HL-60/S4 treated with phorbol 12-myristate 13-acetate at 8.2 ng/mL for 4 days and 3 days (cell line): ENCODE results near the gene CPT1C.

Experiments
- in situ Hi-C: fragments of 300-500 bp; cut with MboI; formaldehyde crosslinking; loops from 2 replicates; pipeline ENCODE4 v1.15.0; 2022; ENCODE audit warnings: low sequenced_read_pairs

CPT1C gene

DNA sequence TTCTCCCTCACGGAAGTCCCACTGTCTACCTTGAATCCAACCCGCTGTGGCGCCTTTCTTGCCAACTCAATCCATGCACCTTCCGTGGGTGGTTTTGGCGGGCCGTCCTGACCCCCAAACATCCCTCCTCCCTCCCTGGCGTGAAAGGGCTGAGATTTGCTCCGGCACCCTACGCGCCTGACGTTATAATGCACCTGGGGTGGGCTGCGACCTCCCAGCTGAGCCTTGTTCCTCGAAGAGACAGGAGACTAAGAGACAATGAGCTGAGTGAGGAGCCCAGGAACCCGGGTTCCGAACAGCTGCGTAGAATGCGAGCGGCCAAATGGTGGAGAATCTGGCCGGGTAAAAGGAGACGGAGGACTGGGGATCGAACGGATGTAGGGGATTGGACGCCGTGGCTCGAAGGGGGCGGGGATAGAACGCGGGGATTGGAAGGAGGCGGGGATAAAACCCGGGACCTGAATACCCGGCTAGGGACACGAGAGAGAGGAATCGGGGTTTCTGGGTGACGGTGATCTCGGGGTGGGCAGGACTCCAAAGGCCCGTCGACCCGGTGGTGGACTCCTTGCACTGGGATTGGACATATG, at the start of gene CPT1C:
Gene CPT1C (plus strand): TSS at position 461 of the 587 bp plus-strand sequence. CDS start 1,137 bp downstream, outside the sequence.
- in situ Hi-C loops = no loop called here

DNA sequence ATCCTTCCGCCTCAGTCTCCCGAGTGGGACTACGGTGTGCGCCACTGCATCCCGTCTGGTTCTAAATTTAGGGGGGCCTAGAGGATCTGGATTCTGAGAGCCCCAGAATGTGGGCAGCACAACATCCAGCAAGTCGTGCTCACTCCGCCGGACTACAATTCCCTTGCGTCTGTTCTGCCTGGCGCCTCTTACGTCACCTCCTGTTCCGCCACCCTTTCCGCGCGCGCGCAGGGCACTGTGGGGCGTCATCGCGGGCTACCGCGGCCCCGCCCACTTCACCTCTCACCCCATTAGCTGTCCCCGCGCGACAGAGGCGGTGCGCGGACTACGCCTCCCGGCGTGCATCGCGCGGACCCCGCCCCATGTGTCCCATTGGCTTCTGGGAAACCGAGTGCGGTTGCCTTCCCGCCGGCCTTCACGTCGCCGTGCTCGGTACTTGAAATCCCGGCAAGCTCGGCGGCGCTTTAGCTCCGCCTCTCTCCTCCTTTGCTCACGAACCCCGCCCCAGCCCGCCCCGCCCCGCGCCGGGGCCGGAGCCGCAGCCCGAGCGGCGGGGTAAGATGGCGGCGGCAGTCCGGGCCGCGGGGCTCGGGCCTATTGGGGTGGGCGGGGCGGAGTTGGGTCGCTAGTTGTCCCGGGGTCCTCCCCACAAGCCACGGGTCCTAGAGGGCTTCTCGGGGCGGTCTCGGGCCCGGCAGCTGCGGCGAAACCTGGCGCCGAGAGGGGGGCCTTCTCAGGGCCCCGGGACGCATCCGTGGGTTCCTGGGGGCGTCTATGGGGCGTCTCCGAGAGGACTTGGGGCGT, 49.0 kb upstream of the CPT1C start, which contains the start of gene SCAF1:
Gene SCAF1 (plus strand): TSS at position 522 of the 804 bp plus-strand sequence. CDS start 2,818 bp downstream, outside the sequence.
- in situ Hi-C loops = no loop called here

DNA sequence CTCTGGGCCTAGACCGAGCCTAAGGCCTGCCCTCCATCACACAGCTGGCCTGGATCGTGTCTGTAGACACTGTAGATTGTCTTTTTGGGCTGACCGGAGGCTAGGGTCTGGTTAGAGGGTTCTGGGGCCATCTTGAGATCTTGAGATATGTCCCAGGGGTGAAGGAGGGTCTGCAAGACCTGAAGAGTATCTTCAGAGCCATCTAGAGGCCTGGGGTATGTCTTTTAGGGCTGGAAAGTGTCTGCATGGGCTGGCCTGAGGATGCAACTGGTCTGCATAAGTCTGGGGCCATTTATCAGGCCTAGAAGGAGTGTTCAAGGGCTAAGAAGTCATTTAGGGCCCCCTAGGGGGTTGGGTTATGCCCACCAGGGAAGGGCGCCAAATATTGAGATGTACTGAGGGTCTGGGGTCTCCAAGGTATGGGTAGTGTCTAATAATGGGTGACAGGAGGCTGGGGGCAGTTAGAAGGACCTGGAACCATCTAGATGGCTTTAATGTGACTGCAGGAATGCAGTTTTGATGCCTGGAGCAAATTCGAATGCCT, 48.4 kb upstream of the CPT1C start:
- in situ Hi-C loops = no loop called here

DNA sequence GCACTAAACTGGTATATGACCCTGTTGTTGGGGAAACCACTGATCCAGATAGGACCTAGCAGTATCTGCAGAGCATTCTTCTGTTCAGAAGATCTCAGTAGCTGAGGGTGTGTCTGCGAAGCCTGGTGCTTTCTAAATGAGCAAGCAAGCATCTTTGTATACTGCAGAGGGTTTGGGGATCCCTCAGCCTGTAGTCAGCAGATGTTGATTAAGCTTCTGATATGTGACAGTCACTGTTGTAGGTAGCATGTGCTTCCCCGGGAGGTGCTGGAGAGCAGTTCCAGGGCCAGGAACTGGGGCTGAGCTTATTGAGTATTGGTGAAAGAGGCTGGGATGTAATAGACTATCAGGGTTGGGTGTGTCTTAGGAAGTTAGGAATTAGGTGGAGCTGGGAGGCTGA, 47.5 kb upstream of the CPT1C start:
- in situ Hi-C loops = no loop called here

DNA sequence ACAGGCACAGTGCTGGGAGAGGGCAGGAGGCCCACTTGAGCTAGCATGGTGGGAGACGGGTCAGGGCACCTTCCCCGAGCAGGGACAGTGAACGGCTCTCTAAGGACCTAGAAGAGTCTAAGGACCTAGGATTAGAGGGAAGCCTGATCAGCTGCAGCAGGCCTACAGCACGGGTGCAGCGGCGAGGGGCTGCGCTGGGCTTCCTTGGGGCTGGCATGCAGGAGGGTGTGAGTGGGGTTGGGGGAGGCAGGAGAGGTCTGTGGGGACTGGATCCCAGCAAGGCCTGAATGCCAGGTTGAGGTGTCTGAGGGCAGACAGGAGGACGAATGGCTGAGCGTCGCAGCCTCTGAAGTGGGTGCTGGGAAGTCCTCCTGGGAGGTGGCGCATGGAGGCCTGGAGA, 45.3 kb upstream of the CPT1C start:
- in situ Hi-C loops = no loop called here

DNA sequence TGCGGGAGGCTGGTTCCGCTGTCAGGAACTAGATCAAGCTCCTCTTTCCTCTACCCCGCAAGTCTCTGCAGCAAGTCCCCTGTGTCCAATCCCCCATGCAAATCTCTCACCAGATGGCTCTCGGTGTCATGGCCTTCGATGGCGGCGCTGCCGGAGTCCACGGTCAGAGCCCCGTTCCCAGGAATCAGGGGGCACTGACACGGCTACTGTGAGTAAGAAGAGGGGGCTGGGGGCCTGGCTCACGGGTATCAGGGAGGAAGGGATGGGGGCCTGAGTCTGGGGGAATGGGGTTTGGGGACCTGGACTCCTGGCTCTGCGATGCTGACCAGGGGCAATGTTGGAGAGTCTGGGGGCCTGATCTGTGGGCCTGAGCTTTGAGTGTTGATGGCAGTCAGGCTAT, 44.9 kb upstream of the CPT1C start:
- in situ Hi-C loops = no loop called here

DNA sequence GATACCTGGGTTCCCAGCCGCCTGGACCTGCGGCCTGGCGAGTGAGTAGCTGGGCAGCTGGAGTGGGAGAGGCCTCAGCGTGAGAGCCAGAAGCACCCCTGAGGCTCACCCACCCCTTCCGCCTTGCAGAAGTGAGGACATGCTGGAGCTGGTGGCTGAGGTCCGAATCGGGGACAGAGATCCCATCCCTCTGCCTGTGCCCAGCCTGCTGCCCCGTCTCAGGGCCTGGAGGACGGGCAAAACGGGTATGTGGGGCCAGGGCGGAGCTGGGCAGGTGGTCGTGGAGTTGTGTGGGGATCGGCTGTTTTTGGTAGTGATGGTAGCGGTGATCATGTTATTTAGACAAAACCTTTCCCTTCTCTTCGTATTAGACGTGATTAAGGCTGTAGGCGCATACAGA, 44.3 kb upstream of the CPT1C start:
- in situ Hi-C loops = no loop called here

DNA sequence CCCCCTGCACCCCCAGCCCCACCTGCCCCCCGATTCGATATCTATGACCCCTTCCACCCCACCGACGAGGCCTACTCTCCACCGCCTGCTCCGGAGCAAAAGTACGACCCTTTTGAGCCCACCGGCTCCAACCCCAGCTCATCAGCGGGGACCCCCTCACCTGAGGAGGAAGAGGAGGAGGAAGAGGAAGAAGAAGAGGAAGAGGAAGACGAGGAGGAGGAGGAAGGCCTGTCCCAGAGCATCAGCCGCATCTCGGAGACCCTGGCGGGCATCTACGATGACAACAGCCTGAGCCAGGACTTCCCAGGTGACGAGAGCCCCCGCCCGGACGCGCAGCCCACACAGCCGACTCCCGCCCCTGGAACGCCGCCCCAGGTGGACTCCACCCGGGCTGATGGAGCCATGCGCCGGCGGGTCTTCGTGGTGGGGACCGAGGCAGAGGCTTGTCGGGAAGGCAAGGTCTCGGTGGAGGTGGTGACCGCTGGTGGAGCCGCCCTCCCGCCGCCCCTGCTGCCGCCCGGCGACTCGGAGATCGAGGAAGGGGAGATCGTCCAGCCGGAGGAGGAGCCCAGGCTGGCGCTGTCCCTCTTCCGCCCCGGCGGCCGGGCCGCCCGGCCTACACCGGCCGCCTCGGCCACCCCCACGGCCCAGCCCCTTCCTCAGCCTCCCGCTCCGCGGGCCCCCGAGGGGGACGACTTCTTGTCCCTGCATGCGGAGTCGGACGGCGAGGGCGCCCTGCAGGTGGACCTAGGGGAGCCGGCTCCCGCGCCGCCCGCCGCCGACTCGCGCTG, 39.7 kb upstream of the CPT1C start:
- in situ Hi-C loops = no loop called here

DNA sequence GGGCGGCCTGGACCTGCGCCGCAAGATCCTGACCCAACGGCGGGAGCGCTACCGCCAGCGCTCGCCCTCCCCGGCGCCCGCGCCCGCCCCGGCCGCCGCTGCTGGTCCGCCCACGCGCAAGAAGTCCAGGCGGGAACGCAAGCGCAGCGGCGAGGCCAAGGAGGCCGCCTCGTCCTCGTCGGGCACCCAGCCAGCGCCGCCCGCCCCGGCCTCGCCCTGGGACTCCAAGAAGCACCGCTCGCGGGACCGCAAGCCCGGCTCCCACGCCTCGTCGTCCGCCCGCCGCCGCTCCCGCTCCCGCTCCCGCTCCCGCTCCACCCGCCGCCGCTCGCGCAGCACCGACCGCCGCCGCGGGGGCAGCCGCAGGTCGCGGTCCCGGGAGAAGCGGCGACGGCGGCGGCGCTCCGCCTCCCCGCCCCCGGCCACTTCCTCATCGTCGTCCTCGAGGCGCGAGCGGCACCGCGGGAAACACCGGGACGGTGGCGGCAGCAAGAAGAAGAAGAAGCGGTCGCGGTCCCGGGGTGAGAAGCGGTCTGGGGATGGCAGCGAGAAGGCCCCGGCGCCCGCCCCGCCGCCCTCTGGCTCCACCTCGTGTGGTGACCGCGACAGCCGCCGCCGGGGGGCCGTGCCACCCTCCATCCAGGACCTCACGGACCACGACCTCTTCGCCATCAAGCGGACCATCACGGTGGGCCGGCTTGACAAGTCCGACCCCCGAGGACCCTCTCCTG, 38.9 kb upstream of the CPT1C start:
- in situ Hi-C loops = no loop called here

DNA sequence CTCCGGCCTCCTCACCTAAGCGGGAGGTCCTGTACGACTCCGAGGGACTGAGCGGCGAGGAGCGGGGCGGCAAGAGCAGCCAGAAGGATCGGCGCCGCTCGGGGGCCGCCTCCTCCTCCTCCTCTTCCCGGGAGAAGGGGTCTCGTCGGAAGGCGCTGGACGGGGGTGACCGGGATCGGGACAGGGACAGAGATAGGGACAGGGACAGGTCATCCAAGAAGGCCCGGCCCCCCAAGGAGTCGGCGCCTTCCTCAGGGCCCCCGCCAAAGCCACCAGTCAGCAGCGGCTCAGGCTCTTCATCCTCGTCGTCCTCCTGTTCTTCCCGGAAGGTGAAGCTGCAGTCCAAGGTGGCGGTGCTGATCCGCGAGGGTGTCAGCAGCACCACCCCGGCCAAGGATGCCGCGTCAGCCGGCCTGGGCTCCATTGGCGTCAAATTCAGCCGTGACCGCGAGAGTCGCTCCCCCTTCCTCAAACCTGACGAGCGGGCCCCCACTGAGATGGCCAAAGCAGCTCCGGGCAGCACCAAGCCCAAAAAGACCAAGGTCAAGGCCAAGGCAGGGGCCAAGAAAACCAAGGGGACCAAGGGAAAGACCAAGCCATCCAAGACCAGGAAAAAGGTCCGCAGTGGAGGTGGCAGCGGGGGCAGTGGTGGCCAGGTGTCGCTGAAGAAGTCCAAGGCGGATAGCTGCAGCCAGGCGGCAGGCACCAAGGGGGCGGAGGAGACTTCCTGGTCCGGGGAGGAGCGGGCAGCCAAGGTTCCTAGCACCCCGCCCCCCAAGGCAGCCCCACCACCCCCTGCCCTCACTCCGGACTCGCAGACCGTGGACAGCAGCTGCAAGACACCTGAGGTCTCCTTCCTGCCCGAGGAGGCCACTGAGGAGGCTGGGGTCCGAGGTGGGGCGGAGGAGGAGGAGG, 38.1 kb upstream of the CPT1C start:
- in situ Hi-C loops = no loop called here

DNA sequence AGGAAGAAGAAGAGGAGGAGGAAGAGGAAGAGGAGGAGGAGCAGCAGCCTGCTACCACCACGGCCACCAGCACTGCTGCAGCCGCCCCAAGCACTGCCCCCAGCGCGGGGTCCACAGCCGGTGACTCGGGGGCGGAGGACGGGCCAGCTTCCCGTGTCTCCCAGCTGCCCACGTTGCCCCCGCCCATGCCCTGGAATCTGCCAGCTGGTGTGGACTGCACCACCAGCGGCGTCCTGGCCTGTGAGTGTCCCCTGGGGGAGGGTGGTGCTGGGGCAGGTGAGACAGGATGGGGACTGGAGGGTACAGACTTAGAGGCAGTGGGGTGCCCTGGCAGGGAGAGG, 37.5 kb upstream of the CPT1C start:
- in situ Hi-C loops = no loop called here

DNA sequence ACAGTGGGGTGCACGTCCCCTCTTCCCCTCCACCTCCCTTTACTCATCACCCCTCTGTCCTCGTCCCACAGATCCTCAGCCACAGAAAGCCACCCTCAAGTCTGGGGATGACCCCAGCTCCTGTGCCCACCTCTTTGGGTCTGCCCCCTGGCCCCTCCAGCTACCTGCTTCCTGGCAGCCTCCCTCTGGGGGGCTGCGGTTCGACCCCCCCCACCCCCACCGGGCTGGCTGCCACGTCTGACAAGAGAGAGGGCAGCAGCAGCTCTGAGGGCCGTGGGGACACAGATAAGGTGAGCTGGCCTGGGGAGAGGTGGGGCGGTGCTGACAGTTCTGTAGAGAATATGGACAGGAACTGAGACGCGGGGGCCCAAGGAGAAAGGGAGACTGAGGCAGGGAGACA, 36.3 kb upstream of the CPT1C start:
- in situ Hi-C loops = no loop called here

DNA sequence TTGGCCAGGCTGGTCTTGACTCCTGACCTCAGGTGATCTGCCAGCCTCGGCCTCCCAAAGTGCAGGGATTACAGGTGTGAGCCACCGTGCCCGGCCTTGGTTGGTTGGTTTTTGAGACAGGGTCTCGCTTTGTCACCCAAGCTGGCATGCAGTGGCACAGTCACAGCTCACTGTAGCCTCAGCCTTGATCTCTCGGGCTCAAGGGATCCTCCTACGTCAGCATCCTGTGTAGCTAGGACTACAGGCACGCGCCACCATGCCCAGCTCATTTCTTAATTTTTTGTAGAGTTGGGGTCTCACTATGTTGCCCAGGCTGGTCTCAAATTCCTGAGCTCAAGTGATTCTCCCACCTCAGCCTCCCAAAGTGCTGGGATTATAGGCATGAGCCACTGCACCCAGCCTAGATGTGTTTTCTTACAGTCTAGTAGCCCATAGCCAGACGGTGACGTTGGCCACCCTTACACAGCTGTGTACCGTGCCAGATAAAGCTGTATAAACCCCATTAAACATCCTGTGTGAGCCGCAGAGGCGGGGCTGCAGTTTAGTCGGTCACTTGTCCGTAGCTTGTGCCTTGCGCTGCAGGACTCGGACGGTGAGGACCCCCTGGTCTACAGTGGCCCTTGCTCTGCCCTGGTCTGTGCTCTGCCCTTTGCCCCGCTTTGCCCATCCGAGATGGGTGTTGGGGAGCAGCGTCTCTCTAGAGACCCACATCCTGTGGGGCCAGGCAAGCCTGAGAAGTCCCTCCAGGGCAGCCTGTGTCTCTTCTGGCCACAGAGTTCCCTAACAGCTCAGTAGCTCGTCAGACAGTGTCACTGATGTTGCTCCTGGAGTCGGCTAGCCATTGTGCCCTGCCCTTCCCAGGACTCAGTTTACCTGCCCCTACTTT, 35.1 kb upstream of the CPT1C start:
- in situ Hi-C loops = no loop called here

DNA sequence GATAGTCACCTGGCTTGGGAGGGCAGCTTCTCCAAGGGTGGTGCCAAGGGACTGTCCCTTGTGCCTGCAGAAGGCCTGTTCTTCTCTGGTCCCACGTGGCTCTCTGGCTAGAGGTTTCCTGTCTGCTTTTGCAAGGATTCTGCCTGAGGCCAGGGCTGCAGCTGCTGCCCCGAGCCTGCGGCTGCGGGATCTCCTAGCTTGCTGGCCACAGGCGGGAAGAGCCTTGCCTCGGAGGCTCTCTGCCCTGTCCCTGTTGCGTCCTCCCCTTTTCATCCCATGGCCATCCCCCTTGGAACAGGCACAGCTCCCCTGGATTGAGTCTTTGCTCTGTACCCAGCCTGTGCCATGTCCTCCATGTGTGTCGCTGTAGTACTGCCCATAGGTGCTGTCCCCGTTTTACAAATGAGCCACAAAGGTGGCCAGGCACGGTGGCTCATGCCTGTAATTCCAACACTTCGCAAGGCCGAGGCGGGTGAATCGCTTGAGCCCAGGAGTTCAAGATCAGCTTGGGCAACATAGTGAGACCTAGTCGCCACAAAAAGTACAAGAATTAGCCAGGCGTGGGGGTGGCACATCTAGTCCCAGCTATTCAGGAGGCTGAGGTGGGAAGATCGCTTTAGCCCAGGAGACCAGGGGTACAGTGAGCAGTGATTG, 34.3 kb upstream of the CPT1C start:
- in situ Hi-C loops = no loop called here

DNA sequence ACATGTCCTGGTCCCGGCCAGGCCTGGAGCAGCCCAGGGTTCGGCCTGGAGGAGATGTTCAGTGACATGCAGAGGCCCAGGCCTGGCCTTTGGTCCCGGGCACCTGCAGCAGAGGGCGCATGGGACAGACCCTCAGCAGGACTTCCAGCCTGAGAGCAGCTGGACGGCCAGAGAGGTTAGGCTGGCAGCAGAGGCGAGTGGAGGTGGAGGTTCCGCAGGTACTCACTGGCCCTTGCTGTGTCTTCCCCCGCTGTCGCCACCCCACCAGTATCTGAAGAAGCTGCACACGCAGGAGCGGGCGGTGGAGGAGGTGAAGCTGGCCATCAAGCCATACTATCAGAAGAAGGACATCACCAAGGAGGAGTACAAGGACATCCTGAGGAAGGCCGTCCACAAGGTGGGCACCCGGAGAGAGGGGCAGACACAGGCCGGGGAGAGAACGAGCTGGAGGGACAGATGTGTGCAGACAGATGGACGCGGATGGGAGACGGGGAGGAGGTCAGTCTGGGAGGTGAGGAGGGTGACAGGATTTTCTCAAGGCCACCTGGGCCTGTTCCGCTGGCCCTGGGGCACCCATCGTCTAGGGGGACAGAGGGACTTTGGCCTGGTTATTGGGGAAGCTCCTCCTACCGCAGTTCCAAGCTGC, 33.3 kb upstream of the CPT1C start:
- in situ Hi-C loops = no loop called here

DNA sequence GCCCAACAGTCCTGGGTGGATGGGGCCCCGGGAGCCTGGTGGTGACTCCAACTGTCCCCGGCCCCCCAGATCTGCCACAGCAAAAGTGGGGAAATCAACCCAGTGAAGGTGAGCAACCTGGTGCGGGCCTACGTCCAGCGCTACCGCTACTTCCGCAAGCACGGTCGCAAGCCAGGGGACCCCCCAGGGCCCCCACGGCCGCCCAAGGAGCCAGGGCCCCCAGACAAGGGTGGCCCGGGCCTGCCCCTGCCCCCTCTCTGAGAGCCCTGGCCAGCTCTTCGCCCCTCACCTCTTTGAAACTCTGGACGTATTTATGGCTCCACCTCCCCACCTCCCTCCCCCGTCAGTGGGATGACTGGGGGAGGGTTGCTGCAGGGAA, 32.8 kb upstream of the CPT1C start:
- in situ Hi-C loops = no loop called here

DNA sequence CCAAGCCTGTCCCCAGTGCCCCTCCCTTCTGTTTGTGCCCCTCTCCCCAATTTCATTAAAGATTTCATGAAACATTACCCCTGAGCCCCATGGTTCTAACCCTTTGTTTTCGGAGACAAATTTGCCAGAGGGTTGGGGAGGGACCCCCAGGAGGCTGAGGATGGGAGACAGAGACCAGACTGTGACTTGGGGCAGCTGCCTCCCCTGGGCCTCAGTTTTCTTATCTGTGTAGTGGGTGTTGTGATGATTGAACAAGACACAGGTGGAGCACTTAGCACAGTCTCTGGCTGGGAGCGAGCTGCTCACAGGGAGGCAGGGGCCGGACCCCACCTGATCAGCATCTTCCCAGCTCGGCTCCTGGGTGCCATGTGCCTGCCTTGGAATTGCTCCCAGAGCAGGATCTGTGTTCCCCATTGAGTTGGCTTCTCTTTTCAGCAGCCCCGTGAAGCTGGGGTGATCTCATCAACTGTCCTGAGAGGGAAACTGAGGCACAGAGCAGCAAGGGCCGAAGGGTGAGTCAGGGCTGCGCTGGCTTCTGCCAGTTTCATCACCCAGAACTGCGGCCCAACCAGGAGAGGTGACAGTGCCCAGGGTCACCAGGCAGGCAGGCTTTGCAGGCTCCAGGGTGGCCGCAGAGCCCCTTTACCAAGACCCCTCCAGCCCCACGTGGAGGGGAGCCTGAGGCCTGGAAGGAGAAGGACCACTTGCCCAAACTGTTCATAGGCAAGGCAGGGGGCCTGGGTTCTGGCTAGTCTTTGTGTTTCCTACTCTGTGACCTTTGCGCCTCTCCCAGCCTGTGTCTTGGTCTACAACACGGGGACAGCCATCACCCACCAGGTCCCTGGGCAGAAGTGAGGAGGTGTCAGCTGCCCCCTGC, 32.1 kb upstream of the CPT1C start:
- in situ Hi-C loops = no loop called here
